Stimulated activated naive CD8-positive, alpha-beta T cell treated with anti-CD3 and anti-CD28 coated beads, Interleukin-15, amount 100 ng/mL, for 72 hours (primary cell): ENCODE results near the gene NAT10.

ENCODE experiments used
- ATAC-seq: fragments of 150-1000 bp; cut with Tn5 transposase; 2 replicates; pipeline ENCODE4 v1.10.0; 2021; ENCODE audit warnings: mild to moderate bottlenecking, moderate library complexity
- DNase-seq, 2 donors: peaks; one replicate each; pipeline ENCODE4 v3.0.0; 2021 to 2022
- H3K27ac Mint-ChIP-seq, 2 donors: one replicate each; pipeline ENCODE4 v1.8.0; 2022; ENCODE audit warnings: mild to moderate bottlenecking in 2 of 2, mixed read lengths in 2 of 2, moderate library complexity in 2 of 2
- H3K27me3 Mint-ChIP-seq: one replicate; pipeline ENCODE4 v1.8.0; 2022; ENCODE audit warnings: mixed read lengths
- H3K4me1 Mint-ChIP-seq: one replicate; pipeline ENCODE4 v1.8.0; 2022; ENCODE audit warnings: mild to moderate bottlenecking, mixed read lengths
- H3K4me3 Mint-ChIP-seq, 2 donors: one replicate each; pipeline ENCODE4 v1.8.0; 2022; ENCODE audit warnings: mild to moderate bottlenecking in 2 of 2, mixed read lengths in 2 of 2, moderate library complexity in 1 of 2
- H3K9me3 Mint-ChIP-seq, 2 donors: one replicate each; pipeline ENCODE4 v1.8.0; 2022; ENCODE audit warnings: mixed read lengths in 2 of 2

NAT10 gene

GRCh38 chr11:34151916-34152845, 46.8 kb downstream of the NAT10 start:
- DNase-seq, result no peak
- Mint-ChIP-seq H3K27me3 (no peaks in the 10 kb centered on the region), H3K27ac (peak overlapping the region; percentile 27 to 86), H3K4me3 (no peak overlapping the region), H3K9me3 (no peaks in the 10 kb centered on the region), H3K4me1 (peaks cover 21% of the 10 kb centered on the region)
- ATAC-seq, result no peak

DNA sequence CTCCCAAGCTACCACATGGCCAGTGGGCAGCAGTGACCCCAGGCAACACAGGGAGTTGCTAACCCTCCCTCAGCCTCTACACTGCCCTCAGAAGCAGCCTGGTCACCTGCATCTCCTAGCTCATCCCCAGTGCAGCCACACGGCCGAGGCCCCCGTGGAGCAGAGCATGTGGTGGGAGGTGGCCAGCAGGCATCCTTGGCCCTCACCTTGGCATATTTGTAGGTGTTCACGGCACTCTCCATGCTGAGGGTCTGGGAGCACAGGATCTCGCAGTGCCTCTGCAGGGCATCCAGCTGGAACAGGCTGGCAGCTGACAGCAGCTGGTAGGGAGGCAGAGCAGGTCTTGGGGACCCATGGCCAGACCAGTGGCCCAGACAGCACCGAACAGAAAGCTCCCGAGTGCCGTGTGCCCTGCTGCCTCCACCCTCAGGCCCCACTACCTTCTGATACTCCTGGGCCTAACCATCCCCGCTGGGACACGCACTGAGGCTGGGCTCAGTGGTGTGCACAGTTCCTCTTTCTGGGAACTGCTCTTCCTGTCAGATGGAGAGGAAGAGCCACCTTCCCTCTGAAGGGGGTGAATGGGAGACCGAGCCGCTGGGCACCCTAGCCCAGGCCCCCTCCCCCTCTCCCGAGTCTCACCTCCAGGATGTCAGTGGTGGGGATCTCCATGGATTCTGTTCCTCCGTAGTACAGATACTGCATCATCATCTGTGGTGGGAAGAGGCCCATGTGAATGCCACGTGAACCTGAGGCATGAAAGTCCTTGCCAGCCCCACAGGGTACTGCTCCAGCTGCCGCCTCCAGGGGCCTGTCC, 48.8 kb downstream of the NAT10 start:
- ATAC-seq (no peak), DNase-seq (no peak)
- H3K4me3 Mint-ChIP-seq, result no peak overlapping the region
- no peaks in the 10 kb centered on the region for H3K9me3 Mint-ChIP-seq
- H3K4me1 Mint-ChIP-seq, result peaks cover 37% of the 10 kb centered on the region
- H3K27me3 Mint-ChIP-seq, result no peaks in the 10 kb centered on the region
- peak overlapping the region; percentile 52 to 59 for H3K27ac Mint-ChIP-seq

- Mint-ChIP-seq H3K9me3 (no peaks in the 10 kb centered on the region), H3K27me3 (no peaks in the 10 kb centered on the region), H3K27ac (peak overlapping the region in 1 of 2 donors; percentile 59), H3K4me3 (no peak overlapping the region), H3K4me1 (peaks cover 47% of the 10 kb centered on the region)
- DNase-seq, result no peak
- ATAC-seq, result no peak
Measured at GRCh38 chr11:34155057-34155756, 49.8 kb downstream of the NAT10 start.

DNA sequence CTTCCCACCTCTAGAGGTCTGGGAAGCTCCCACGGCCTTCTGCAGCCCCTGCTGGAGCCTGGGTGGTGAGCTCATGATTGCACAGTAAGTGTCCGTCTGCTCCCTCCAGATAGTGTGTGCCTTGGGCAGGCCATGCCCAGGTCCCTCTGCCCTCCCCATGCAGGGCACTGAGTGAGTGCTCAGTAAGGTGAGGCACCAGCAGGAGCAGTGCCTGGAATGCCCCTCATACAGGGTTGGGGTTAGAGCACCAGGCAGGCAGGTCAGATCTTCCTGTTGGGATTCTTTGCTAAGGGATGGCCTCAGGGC, 50.3 kb downstream of the NAT10 start:
- Mint-ChIP-seq H3K27ac (no peak overlapping the region), H3K4me3 (no peak overlapping the region), H3K9me3 (no peaks in the 10 kb centered on the region), H3K4me1 (peaks cover 48% of the 10 kb centered on the region), H3K27me3 (no peaks in the 10 kb centered on the region)
- ATAC-seq (no peak), DNase-seq (no peak)

GRCh38 chr11:34157163-34157562, 51.7 kb downstream of the NAT10 start:
- H3K9me3 Mint-ChIP-seq, result no peaks in the 10 kb centered on the region
- no peak overlapping the region for H3K4me3 Mint-ChIP-seq
- no peak for ATAC-seq
- no peak overlapping the region for H3K27ac Mint-ChIP-seq
- H3K4me1 Mint-ChIP-seq, result peaks cover 58% of the 10 kb centered on the region
- no peak for DNase-seq
- H3K27me3 Mint-ChIP-seq, result no peaks in the 10 kb centered on the region

- peak in 1 of 2 donors; percentile 52 for DNase-seq
- Mint-ChIP-seq H3K4me3 (no peak overlapping the region), H3K9me3 (no peaks in the 10 kb centered on the region), H3K27ac (no peak overlapping the region), H3K27me3 (no peaks in the 10 kb centered on the region), H3K4me1 (peaks cover 48% of the 10 kb centered on the region)
- peak; percentile 65 for ATAC-seq
Measured at GRCh38 chr11:34158661-34159060, 53.2 kb downstream of the NAT10 start.

- Mint-ChIP-seq H3K27me3 (no peaks in the 10 kb centered on the region), H3K4me3 (no peak overlapping the region), H3K4me1 (peaks cover 37% of the 10 kb centered on the region), H3K9me3 (no peaks in the 10 kb centered on the region), H3K27ac (peak overlapping the region in 1 of 2 donors; percentile 81)
- no peak for DNase-seq
- no peak for ATAC-seq
Measured at GRCh38 chr11:34160049-34160721, 54.8 kb downstream of the NAT10 start.

- ATAC-seq (no peak), DNase-seq (no peak)
- no peaks in the 10 kb centered on the region for H3K9me3 Mint-ChIP-seq
- no peaks in the 10 kb centered on the region for H3K27me3 Mint-ChIP-seq
- no peak overlapping the region for H3K4me3 Mint-ChIP-seq
- H3K4me1 Mint-ChIP-seq, result peaks cover 37% of the 10 kb centered on the region
- H3K27ac Mint-ChIP-seq, result no peak overlapping the region
Measured at GRCh38 chr11:34160791-34161190, 55.4 kb downstream of the NAT10 start.

GRCh38 chr11:34161361-34161760, 55.9 kb downstream of the NAT10 start:
- peaks cover 37% of the 10 kb centered on the region for H3K4me1 Mint-ChIP-seq
- ATAC-seq (no peak), DNase-seq (no peak)
- H3K9me3 Mint-ChIP-seq, result no peaks in the 10 kb centered on the region
- no peak overlapping the region for H3K27ac Mint-ChIP-seq
- no peak overlapping the region for H3K4me3 Mint-ChIP-seq
- no peaks in the 10 kb centered on the region for H3K27me3 Mint-ChIP-seq

DNA sequence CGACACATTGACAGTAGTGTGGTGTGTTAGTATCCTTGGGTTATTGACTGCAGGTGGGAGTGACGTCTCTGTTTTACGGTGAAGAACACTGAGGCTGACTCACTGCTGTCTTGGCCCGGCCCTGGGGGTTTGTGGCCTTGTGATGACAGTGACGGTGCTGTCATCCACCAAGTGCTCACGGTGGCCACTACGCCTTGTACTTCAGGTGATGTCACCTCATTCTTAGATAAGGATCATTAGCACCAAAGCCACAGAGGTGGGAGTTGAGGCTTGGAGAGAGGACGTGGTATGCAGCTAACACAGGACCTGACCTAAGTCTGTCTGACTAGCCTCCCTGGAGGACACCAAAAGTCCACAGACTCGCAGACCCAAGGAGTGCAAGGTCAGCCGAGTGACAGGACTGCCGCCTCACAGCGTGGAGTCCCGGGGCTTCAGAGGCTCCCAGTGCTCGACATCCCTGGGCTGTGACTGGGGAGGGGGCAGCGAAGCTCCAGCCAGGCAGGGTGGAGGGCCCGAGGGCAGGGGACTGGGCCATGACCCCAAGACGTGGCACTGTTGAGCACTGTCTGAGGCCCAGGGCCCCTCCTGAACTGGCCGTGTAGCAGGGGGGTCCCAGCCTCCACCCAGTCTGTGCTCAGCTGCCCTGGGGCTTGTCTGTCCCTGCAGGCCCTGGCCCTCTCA, 56.5 kb downstream of the NAT10 start:
- Mint-ChIP-seq H3K4me1 (peaks cover 37% of the 10 kb centered on the region), H3K27ac (no peak overlapping the region), H3K4me3 (no peak overlapping the region), H3K9me3 (no peaks in the 10 kb centered on the region), H3K27me3 (no peaks in the 10 kb centered on the region)
- DNase-seq, result peak; percentile 31 to 65
- ATAC-seq, result peak; percentile 75

- H3K27ac Mint-ChIP-seq, result no peak overlapping the region
- ATAC-seq (no peak), DNase-seq (no peak)
- H3K4me3 Mint-ChIP-seq, result no peak overlapping the region
- peaks cover 37% of the 10 kb centered on the region for H3K4me1 Mint-ChIP-seq
- H3K9me3 Mint-ChIP-seq, result no peaks in the 10 kb centered on the region
- H3K27me3 Mint-ChIP-seq, result no peaks in the 10 kb centered on the region
Measured at GRCh38 chr11:34162493-34162820, 57.0 kb downstream of the NAT10 start.

DNA sequence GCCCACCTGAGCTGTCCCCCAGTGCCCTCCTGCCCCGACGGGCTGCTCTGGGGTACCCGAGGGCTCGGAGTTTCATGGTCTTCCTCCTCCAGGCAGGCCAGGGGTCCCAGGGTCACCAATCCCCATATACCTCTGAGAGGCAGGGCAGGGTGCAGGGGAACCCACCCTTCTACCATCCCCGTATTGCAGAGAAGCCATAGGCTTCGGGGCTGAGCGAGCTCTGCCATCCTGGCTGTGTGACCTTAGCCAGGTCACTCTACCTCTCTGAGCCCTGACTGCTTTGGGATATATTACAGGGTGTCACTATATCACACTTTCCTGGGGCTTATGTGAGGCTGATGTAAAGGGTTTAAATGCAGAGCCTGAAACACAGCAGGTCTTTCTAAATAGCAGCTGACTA, 57.4 kb downstream of the NAT10 start:
- peaks cover 35% of the 10 kb centered on the region for H3K4me1 Mint-ChIP-seq
- no peak for ATAC-seq
- H3K9me3 Mint-ChIP-seq, result no peaks in the 10 kb centered on the region
- H3K27me3 Mint-ChIP-seq, result no peaks in the 10 kb centered on the region
- no peak overlapping the region for H3K27ac Mint-ChIP-seq
- DNase-seq, result no peak
- no peak overlapping the region for H3K4me3 Mint-ChIP-seq

DNA sequence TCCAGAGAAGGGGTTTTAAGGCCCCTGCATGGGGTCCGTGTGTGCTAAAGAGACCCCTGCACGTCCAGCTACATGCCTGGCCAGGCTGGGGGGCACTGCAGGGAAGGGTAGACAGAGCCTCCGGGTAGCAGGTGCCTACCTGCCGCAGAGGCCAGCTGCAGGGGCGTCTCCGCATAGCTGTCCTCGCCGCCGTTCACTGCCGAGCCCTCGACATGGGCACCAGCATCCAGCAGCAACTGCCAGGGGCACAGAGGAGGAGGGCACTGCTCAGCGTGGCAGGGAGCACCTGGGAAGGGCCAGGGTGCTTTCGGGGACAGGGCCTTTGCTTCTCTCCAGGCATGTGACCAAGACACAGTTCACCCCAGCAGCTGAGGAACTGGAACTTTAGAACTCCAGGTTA, 59.7 kb downstream of the NAT10 start:
- ATAC-seq, result no peak
- H3K4me1 Mint-ChIP-seq, result peaks cover 13% of the 10 kb centered on the region
- H3K27ac Mint-ChIP-seq, result no peak overlapping the region
- no peaks in the 10 kb centered on the region for H3K27me3 Mint-ChIP-seq
- H3K4me3 Mint-ChIP-seq, result no peak overlapping the region
- no peaks in the 10 kb centered on the region for H3K9me3 Mint-ChIP-seq
- DNase-seq, result no peak

DNA sequence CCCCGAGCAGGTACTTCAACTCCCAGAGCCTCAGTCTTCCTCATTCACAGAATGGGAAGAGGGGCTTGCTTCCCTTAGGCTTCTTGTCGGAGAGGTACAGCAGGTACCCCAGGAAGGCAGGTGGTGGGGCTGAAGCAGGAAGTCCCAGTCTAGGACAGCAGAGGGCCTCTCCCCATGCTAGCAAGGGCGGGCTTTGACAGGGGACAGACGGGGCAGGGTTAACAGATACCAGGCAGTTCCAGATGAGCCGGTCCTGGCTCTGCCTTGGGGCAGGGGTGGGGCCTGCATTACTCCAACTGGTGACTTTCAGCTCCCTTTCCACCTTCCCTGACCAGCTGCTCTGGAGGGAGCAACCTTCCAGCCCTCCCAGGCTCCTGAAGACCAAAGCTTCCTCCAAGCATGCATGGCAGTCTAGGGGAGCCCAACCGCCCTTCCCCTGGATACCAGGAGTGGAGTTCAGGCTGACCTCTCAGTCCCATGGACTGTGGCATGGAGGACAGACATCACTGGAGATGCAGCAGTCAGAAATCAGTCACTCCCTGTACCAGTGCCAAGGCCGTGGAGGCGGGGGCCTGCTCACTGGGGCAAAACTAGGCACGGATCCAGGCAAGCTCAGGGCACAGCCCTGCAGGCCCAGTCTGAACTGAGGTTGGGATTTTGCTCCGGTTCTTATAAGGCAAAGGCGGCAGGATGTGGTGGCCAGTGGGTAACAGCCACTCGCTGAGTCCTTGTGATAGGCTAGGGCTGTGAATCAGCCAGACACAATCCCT, 60.5 kb downstream of the NAT10 start:
- peaks cover 10% of the 10 kb centered on the region for H3K4me1 Mint-ChIP-seq

More for the DNA sequence above, 60.5 kb downstream of the NAT10 start:
- Mint-ChIP-seq H3K9me3 (no peaks in the 10 kb centered on the region), H3K27ac (peak overlapping the region in 1 of 2 donors; percentile 91), H3K4me3 (no peak overlapping the region), H3K27me3 (no peaks in the 10 kb centered on the region)
- no peak for ATAC-seq
- DNase-seq, result no peak
